Prostate gland (tissue), 2 donors: Measurements from ENCODE around the gene PFAS. TPM values are rescaled to one million over a fixed set of nuclear protein-coding genes. Genes with fewer than 3 reads are reported as not detected.

Experiments used
- DNase-seq: peaks from one replicate; pipeline ENCODE4 v3.0.0-alpha.2; 2019; ENCODE audit warnings: low spot score
- H3K27ac ChIP-seq, 2 donors: fragments of 200-600 bp; sonication (generic); 2 replicates each; pipeline ENCODE4 v1.5.1; 2017 to 2019
- H3K27me3 ChIP-seq: fragments of 200-600 bp; sonication (generic); replicated peaks from 2 replicates; pipeline ENCODE4 v1.5.1; 2019; ENCODE audit not compliant: insufficient read depth
- H3K36me3 ChIP-seq, 2 donors: fragments of 200-600 bp; sonication (generic); 1 replicate in 1 of 2; 2 replicates in 1 of 2; pipeline versions ENCODE4 v1.5.1 to v1.8.1; 2017 to 2019
- H3K4me1 ChIP-seq: fragments of 200-600 bp; sonication (generic); replicated peaks from 2 replicates; pipeline ENCODE4 v1.5.1; 2019
- H3K4me3 ChIP-seq, 2 donors: fragments of 200-600 bp; sonication (generic); 2 replicates each; pipeline ENCODE4 v1.5.1; 2017 to 2019
- H3K9me3 ChIP-seq: fragments of 200-600 bp; sonication (generic); 2 replicates; pipeline ENCODE4 v1.5.1; 2017
- CTCF ChIP-seq, 4 experiments: fragments of 200-600 bp in 2 of 4; fragments of 450-650 bp in 2 of 4; sonication (generic) in 2 of 4; IDR thresholded peaks; 1 replicate in 3 of 4; 2 replicates in 1 of 4; pipeline ENCODE4 v1.5.1; 2016 to 2019; ENCODE audit warnings: antibody characterized with exemption in 4 of 4, mild to moderate bottlenecking in 2 of 4, moderate library complexity in 2 of 4
- POLR2A ChIP-seq: fragments of 450-650 bp; IDR thresholded peaks from one replicate; pipeline ENCODE4 v1.6.1; 2016; ENCODE audit warnings: antibody characterized with exemption, mild to moderate bottlenecking
- POLR2AphosphoS5 ChIP-seq: sonication (generic); formaldehyde crosslinking; IDR thresholded peaks from one replicate; pipeline ENCODE4 v1.6.1; 2017; ENCODE audit warnings: antibody characterized with exemption
- WGBS: methylation state at CpG from one replicate; pipeline ENCODE4 v1.1.5; 2018; 5-methylcytosine and 5-hydroxymethylcytosine counted together
- intact Hi-C: fragments of 100-400 bp; cut with DNase I; formaldehyde crosslinking; loops from one replicate; pipeline ENCODE4 v1.14.2; 2022
- total RNA-seq, 2 donors: library from RNA; depleted of rRNA; stranded (reverse); fragments of >200 nt; gene quantifications; one replicate each; pipeline ENCODE4 v1.1.0, GENCODE V29; 2016

Gene PFAS
- total RNA-seq, 2 donors from 2014 or later = 17.0 to 29.0 TPM

GRCh38 chr17:8300226-8300625, 51.1 kb downstream of the PFAS start:
- Histone ChIP-seq H3K4me3 (no peak overlapping the region), H3K27me3 (no peaks in the 10 kb centered on the region), H3K4me1 (no peaks in the 10 kb centered on the region), H3K9me3 (no peaks in the 10 kb centered on the region), H3K36me3 (no peaks in the 10 kb centered on the region), H3K27ac (no peak overlapping the region)
- DNase-seq = no peak
- WGBS = 62% methylated on average over 3 of the region's 3 CpGs
- TF ChIP-seq POLR2A (no peak), POLR2AphosphoS5 (no peak), CTCF (IDR thresholded peaks at IDR 0.05) (no peak)
- intact Hi-C loops = loop anchor here (10.0 kb wide), 1 partner anchor 225 kb away; no protein-coding TSS in a partner anchor

- H3K9me3 ChIP-seq = no peaks in the 10 kb centered on the region
- DNase-seq = peak; percentile 58
Observed at GRCh38 chr17:8300627-8301242, 51.6 kb downstream of the PFAS start.

GRCh38 chr17:8310601-8311123, 61.6 kb downstream of the PFAS start:
- Histone ChIP-seq H3K36me3 (no peaks in the 10 kb centered on the region), H3K4me1 (no peaks in the 10 kb centered on the region), H3K9me3 (no peaks in the 10 kb centered on the region), H3K4me3 (no peak overlapping the region), H3K27ac (no peak overlapping the region), H3K27me3 (peaks cover 2% of the 10 kb centered on the region)
- 71% methylated on average over 10 of the region's 10 CpGs for WGBS
- intact Hi-C loops = no loop called here
- no peak for DNase-seq
- TF ChIP-seq CTCF (IDR thresholded peaks at IDR 0.05) (no peak), POLR2AphosphoS5 (no peak), POLR2A (no peak)

More at GRCh38 chr17:8300627-8301242, 51.6 kb downstream of the PFAS start:
- no peak overlapping the region for H3K4me3 ChIP-seq
- no peaks in the 10 kb centered on the region for H3K4me1 ChIP-seq
- no peaks in the 10 kb centered on the region for H3K27me3 ChIP-seq
- TF ChIP-seq POLR2AphosphoS5 (peak; percentile 70), POLR2A (no peak), CTCF (IDR thresholded peaks at IDR 0.05) (peak; percentile 73 to 89 (median 85))
- intact Hi-C loops = loop anchor here (10.0 kb wide), 1 partner anchor 226 kb away; no protein-coding TSS in a partner anchor
- 12% methylated on average over 8 of the region's 8 CpGs for WGBS
- H3K36me3 ChIP-seq = no peaks in the 10 kb centered on the region
- no peak overlapping the region for H3K27ac ChIP-seq

- Histone ChIP-seq H3K9me3 (no peaks in the 10 kb centered on the region), H3K4me1 (no peaks in the 10 kb centered on the region), H3K36me3 (no peaks in the 10 kb centered on the region), H3K4me3 (no peak overlapping the region), H3K27me3 (peaks cover 2% of the 10 kb centered on the region), H3K27ac (no peak overlapping the region)
- WGBS = 87% methylated on average over 25 of the region's 25 CpGs
- intact Hi-C loops = no loop called here
- DNase-seq = no peak
- TF ChIP-seq CTCF (IDR thresholded peaks at IDR 0.05) (no peak), POLR2AphosphoS5 (no peak), POLR2A (no peak)
Observed at GRCh38 chr17:8311131-8311790, 62.2 kb downstream of the PFAS start.
